ENCODE measurements around the gene EIF4H.
"Not testable (repeated sequence)": the region's sequence is repeated elsewhere in the genome, so short reads cannot be mapped to it uniquely, and the experiment has no call there.

EIF4H gene

DNA sequence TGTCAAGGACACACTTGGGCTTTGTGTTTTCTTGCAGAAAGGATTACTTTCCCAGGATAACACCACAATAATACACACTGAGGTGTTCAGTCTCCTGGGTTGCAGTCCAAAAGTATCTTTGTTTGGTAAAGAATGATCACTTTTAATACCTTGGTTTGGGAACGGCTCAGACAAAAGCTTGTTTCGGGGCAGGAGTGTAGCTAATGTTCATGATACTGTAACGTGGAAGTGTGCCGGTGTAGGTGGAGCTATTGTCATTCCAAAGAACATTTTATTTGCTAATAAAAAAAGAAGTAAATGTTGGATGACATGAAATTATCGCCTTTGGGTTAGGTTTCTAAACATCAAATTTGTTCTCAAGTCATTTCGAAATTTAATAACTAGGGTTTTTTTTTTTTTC is 1.2 kb downstream of the EIF4H start:
- DNase-seq (ENCODE audit: low spot score), result no peak

DNA sequence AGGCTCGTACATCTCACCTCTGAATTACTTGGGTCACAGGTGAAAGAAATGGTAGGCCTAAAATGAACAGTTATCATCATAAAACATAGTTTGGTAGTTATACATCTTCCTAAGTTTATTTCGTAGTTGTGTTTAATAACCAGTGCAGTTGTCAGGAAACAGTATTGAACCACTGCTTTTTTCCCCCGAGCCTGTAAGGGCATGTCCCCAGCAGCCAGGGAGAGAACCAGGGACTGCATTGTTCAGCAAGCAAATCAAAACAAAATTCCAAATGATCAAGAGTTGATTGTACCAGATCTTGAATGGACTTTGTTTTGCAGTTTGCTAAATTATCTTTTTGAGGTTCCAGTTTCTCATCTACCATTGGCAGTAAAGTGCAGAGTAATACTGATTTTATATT is 2.4 kb downstream of the EIF4H start:
- no peak for DNase-seq (ENCODE audit: low spot score)

GRCh38 chr7:74178632-74179031 is 4.5 kb downstream of the EIF4H start:
- no peak for DNase-seq (ENCODE audit: low spot score)

DNA sequence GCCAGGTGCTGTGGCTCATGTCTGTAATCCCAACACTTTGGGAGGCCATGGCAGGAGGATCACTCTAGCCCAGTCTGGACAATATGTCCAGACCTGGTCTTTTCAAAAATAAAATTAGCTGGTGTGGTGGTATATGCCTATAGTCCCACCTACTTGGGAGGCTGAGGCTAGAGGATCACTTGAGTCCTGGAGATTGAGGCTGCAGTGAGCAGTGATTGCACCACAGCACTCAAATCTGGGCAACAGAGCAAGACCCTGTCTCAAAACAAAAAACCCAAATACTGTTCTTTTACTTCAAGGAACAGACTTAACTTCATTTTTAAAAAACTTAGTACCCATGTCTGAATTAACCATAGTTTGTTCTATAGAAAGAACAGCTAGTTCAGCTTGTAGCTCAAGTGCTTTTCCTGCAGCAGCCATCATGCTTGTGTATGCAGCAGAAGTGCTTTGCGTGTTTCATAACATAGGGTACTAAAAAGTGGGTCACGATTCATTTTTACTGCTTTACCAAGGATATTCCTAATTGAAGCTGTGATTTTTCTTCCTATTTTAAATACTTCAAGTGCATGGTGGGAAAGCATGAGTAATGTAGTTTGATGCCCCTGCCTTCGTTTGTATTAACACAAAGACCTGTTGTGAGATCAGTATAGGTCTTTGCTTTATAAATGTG is 5.9 kb downstream of the EIF4H start:
- DNase-seq (ENCODE audit: low spot score), result no peak

DNA sequence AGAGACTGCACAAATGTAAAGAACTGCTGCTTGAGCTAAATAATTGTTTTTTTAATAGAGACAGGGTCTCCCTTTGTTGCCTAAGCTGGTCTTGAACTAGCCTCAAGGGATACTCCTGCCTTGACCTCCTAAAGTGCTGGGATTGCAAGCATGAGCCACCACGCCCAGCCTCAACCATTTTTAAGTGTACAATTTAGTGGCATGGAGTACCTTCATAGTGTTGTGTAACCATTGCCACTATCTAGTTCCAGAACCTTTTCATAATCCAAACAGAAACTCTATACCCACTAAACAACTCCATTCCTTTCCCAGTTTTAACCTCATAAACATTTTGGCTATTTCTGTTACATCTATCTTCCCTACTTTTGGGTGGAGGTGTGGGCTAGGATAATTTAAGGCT is 6.7 kb downstream of the EIF4H start:
- no peak for DNase-seq (ENCODE audit: low spot score)

DNA sequence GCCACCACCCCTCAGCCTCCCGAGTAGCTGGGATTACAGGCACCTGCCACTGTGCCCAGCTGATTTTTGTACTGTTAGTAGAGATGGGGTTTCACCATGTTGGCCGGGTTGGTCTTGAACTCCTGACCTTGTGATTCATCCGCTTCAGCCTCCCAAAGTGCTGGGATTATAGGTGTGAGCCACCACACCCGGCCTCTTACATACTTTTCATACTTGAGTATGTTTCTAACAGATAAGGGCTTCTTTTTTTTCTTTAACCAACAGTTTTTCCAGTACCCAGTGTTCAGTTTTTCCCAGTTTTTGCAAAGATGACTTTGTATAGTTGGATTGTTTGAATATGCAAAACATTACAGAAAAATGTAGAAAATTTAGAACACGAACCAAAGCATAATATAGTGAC is 7.7 kb downstream of the EIF4H start:
- no peak for DNase-seq (ENCODE audit: low spot score)

DNA sequence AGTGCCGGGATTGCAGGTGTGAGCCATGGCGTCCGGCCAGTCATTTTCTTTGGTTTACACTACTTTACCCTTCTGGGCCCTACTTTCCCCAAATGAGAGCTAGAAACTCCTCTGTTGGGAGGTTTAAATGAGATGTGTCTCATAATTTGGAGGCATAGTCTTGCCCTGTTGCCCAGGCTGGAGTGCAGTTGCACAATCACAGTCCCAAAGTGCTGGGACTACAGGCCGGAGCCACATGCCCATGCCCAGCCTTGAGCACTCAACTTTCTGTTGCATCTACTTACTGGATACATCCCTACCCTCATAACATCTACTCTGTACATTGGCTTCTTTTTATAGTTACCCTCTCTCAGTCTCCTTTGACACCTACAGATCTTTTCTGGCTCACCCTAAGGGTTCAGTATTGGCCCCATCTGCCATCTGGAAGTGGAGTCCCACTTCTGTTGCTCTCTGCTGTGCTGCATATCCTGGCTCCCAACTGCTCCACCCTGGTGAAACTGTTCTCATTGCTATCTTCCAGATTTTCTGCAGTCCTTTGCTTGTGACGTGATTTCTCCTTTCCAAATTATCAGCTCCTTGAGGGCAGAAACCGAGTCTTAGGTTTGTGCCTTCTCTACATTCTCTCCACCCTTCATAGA is 8.4 kb downstream of the EIF4H start:
- DNase-seq (ENCODE audit: low spot score), result no peak

DNA sequence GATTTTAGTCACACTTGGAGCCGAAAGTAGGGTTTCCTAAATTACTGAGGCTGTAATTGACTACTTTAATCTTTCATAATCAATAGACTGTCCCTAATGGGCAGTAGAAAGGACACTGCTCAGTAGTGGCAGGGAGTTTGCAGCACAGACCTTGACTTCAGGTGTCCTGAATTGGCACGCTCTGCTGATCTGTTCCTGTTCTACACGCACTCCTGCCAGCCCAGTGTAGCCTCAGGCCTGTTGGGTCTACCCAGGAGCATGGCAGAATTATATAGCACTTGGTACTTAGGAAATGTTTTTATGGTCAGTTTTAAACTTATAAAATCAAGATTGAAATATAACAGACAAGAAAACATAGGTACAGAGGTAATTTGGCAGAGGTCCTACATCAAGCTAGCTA is 9.0 kb downstream of the EIF4H start:
- DNase-seq (ENCODE audit: low spot score), result no peak

DNA sequence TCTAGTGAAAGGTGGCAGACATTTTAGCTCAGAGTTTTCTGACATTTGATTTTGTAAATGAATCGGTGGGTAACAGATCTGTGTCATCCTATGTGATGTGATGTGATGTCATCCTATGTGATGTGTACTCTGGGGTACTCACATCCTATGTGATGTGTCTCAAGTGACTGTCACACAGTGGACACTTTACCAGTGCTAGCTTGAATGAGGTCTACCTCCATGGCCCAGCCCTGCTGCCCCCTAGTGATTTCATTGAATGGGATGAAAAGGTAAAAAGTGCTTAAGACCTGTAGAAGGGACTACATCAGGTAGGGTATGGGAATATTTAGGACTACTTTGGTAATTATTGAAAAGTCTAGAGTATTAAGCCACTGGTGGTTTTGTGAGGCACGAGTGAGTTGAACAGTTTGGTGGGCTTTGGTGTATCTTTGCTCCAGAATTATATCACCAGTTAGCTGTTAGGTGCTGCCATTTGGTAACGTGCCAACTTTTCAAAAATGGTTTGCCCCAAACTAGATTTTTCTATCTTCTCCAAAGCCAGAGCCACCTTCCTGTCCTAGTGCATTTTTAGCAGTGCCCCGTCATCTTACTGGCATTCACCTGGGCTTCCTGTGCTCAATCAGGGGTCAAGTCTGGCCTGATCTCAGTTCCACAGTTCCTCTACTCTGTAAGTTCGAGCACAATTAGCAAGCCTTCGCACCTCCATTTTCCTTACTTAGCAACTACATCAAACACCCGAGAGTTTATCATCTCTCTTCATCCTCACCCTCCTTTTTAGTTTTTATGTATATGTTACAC is 9.7 kb downstream of the EIF4H start:
- no peak for DNase-seq (ENCODE audit: low spot score)

GRCh38 chr7:74185016-74185415 is 10.9 kb downstream of the EIF4H start:
- DNase-seq (ENCODE audit: low spot score), result no peak

GRCh38 chr7:74185636-74186035 is 11.5 kb downstream of the EIF4H start:
- no peak for DNase-seq (ENCODE audit: low spot score)

GRCh38 chr7:74187915-74188675 is 13.9 kb downstream of the EIF4H start:
- DNase-seq (ENCODE audit: low spot score), result no peak

GRCh38 chr7:74190259-74190658 is 16.1 kb downstream of the EIF4H start:
- DNase-seq (ENCODE audit: low spot score), result no peak

DNA sequence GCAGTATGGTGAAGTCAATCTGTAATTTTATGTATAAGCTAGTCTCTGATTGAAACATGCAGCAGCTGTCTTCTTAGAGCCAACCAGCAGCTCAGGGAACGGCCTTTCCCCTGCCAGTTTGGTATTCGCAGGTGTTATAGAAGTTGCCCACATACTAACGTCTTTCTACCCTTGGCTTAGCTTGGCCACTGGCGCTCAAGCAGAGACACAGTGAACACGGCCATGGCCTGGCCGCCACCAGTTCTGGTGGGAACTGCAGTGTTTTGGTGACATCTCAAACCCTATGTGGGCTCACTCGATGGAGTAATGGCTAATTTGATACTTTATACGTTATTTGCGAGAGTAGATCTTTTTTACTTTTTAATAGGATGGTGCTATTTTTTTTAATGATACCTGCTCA is 17.1 kb downstream of the EIF4H start:
- DNase-seq (ENCODE audit: low spot score), result no peak

DNA sequence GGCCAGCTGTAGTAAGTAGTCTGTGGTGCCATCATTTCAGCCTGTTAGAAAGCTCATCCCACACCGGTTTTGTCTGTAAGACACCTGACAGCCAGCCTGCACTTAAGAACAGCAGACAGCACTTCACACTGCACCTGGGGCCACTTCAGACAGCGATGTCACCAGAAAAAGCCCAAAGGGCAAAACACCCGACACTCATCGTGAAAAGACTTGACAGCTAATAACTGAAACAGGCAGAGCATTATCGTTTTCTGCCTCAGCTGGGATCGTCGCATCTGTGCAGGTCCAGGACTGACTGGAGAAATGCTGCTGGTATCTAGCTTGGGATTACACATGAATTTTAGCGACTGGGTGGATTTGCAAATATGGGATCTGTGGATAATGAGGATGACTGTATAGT is 18.9 kb downstream of the EIF4H start:
- DNase-seq (ENCODE audit: low spot score), result no peak

- no peak for DNase-seq (ENCODE audit: low spot score)
Observed at GRCh38 chr7:74193913-74194312, 19.8 kb downstream of the EIF4H start.

GRCh38 chr7:74194686-74195085 is 20.5 kb downstream of the EIF4H start:
- no peak for DNase-seq (ENCODE audit: low spot score)

DNA sequence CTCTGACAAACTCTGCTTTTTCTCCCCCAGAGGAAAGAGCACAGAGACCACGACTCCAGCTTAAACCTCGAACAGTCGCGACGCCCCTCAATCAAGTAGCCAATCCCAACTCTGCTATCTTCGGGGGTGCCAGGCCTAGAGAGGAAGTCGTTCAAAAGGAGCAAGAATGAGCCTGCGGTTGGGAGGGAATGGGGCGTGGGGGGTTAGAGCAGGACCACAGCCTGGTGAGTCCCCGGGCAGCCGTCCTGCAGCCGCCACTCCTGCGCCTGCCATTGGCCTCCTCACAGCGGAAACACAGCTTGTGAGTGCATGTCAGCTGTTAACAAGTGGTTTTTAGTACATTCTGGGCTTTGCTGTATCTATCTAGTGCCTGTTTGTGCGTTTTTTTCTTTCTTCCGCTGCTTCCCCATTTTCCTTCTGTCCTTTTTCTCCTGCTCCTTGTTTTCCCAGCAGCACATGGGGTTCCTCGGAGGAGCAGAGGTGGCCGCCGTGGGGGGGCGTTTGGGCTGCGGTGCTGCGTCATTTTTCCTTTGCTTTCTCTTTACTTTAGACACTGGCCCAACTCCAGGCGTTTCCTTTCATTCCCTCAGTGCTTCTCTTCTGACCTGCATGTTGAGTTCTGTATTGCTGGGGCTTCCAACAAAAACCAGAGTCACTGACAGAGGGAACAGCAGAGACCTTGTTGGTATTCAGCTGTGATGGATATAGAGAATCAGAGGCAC is 21.1 kb downstream of the EIF4H start:
- not testable (repeated sequence) for DNase-seq (ENCODE audit: low spot score)

- peak; percentile 43 for DNase-seq (ENCODE audit: low spot score)
Observed at GRCh38 chr7:74195968-74196654, 22.0 kb downstream of the EIF4H start.

- no peak for DNase-seq (ENCODE audit: low spot score)
Observed at GRCh38 chr7:74197449-74198124, 23.4 kb downstream of the EIF4H start.

All from globus pallidus (tissue), 1 donor.